CD4-positive, CD25-positive, alpha-beta regulatory T cell (primary cell): ENCODE measurements around the gene DCAF15. TPM values are rescaled to one million over a fixed set of nuclear protein-coding genes. Genes with fewer than 3 reads are reported as not detected.

Source experiments
- ATAC-seq, 2 donors: fragments of 150-1000 bp; cut with Tn5 transposase; one replicate each; pipeline ENCODE4 v1.10.0; 2021; ENCODE audit warnings: low read depth in 2 of 2, moderate number of reproducible peaks in 2 of 2, moderate library complexity in 1 of 2
- DNase-seq, 3 donors: peaks; one replicate each; pipeline versions ENCODE4 v3.0.0 to v3.0.0-alpha.2; 2012 to 2022; ENCODE audit warnings: mixed read lengths in 1 of 3
- H3K27ac ChIP-seq: one replicate; pipeline ENCODE4 v1.7.0; 2013; ENCODE audit warnings: mild to moderate bottlenecking, low read length; ENCODE audit not compliant: insufficient read depth, poor library complexity, severe bottlenecking
- H3K27me3 ChIP-seq: one replicate; pipeline ENCODE4 v1.7.0; 2013; ENCODE audit warnings: low read length; ENCODE audit not compliant: control insufficient read depth, insufficient read depth
- H3K36me3 ChIP-seq: one replicate; pipeline ENCODE4 v1.7.0; 2013; ENCODE audit warnings: mild to moderate bottlenecking, low read length, moderate library complexity; ENCODE audit not compliant: control insufficient read depth, insufficient read depth
- H3K4me1 ChIP-seq: 2 replicates; pipeline ENCODE4 v1.7.0; 2013; ENCODE audit warnings: mild to moderate bottlenecking, low read length; ENCODE audit not compliant: insufficient read depth, control insufficient read depth, poor library complexity, severe bottlenecking
- H3K4me3 ChIP-seq: one replicate; pipeline ENCODE4 v1.7.0; 2013; ENCODE audit warnings: low read depth, mild to moderate bottlenecking, low read length, moderate library complexity
- H3K9me3 ChIP-seq, 2 experiments: 1 replicate in 1 of 2; 2 replicates in 1 of 2; pipeline ENCODE4 v1.7.0; 2013; ENCODE audit warnings: low read length in 2 of 2, mild to moderate bottlenecking in 1 of 2, moderate library complexity in 1 of 2; ENCODE audit not compliant: control insufficient read depth in 2 of 2
- H3K27ac Mint-ChIP-seq, 3 donors: one replicate each; pipeline ENCODE4 v1.8.0; 2020 to 2022; ENCODE audit warnings: mild to moderate bottlenecking in 3 of 3, mixed read lengths in 3 of 3, moderate library complexity in 2 of 3
- H3K27me3 Mint-ChIP-seq: one replicate; pipeline ENCODE4 v1.8.0; 2022; ENCODE audit warnings: mild to moderate bottlenecking, mixed read lengths
- H3K36me3 Mint-ChIP-seq: one replicate; pipeline ENCODE4 v1.8.0; 2020; ENCODE audit warnings: mixed read lengths
- H3K4me1 Mint-ChIP-seq, 4 donors: one replicate each; pipeline ENCODE4 v1.8.0; 2020 to 2022; ENCODE audit warnings: mixed read lengths in 4 of 4, mild to moderate bottlenecking in 1 of 4
- H3K4me3 Mint-ChIP-seq, 4 donors: one replicate each; pipeline ENCODE4 v1.8.0; 2020 to 2022; ENCODE audit warnings: mild to moderate bottlenecking in 4 of 4, mixed read lengths in 4 of 4, moderate library complexity in 3 of 4
- H3K9me3 Mint-ChIP-seq, 7 donors: one replicate each; pipeline ENCODE4 v1.8.0; 2020 to 2022; ENCODE audit warnings: mixed read lengths in 7 of 7, mild to moderate bottlenecking in 3 of 7, moderate library complexity in 2 of 7
- polyA plus RNA-seq, 4 donors: library from polyadenylated mRNA; unstranded; fragments of 300-500 nt; fragmentation: Illumina TruSeq; gene quantifications; one replicate each; pipeline ENCODE4 v1.2.3, GENCODE V29; 2021
- total RNA-seq: library from RNA; stranded (reverse); gene quantifications from one replicate; pipeline ENCODE4 v1.2.3, GENCODE V29; 2022

DCAF15 gene
- total and polyA plus RNA-seq, 5 donors from 2014 or later, result 5.3 to 82.9 (median 6.2) TPM

DNA sequence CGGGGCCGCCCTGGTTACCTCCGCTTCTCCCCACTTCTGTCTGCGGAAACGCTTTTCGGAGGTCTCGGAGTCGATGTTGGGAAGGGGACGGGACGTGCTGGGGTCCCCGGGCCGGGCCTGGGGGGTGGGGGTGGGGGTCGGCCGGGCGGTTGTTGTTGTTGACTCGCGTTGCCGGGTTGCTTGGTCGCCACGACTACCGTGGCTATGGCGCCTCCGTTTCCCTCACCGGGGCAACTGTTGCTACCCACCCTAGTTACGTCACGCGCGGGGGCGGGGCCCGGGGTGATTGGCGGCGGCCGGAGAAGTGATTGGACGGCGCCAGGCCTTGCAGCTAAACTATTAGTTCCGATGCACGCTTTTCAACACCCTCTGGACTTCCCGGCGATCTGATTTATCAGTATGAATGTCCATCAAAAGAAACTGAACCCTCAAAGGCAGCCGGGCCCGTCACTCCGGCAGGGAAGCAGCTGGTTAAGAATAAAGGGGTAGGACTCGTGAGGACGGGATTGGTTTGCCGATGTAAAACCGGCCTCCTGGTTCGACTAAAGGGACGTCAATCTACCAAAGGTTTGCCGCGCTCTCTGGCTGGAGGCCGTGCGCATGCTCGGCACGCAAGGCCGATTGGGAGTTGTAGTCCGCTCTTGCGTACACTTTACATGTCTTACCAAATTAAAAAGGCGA is 53.9 kb downstream of the DCAF15 start, which contains the start of gene RFX1:
Gene RFX1 (minus strand): TSS at position 236 of the 681 bp plus-strand sequence. CDS start 12,477 bp downstream, outside the sequence.
- ATAC-seq (peak; percentile 79 to 80), DNase-seq (peak; percentile 100)
- Histone ChIP-seq H3K9me3 (no peaks in the 10 kb centered on the region), H3K36me3 (no peaks in the 10 kb centered on the region), H3K4me3 (peak within 1 kb of the TSS; percentile 81), H3K27me3 (no peaks in the 10 kb centered on the region), H3K27ac (peak within 1 kb of the TSS; percentile 100), H3K4me1 (peaks cover 50% of the 10 kb centered on the region)
- Mint-ChIP-seq H3K27me3 (peaks cover 11% of the 10 kb centered on the region), H3K4me3 (peak within 1 kb of the TSS; percentile 89 to 96 (median 92)), H3K36me3 (no peaks in the 10 kb centered on the region), H3K9me3 (no peaks in the 10 kb centered on the region), H3K4me1 (peaks cover 12 to 45% (median 29%) of the 10 kb centered on the region in 4 donors), H3K27ac (peak within 1 kb of the TSS; percentile 98 to 99 (median 99))

GRCh38 chr19:14006766-14007562 is 54.7 kb downstream of the DCAF15 start:
- Mint-ChIP-seq H3K27ac (peak overlapping the region; percentile 98 to 99 (median 99)), H3K27me3 (peaks cover 8% of the 10 kb centered on the region), H3K4me1 (peaks cover 12 to 38% (median 29%) of the 10 kb centered on the region in 4 donors), H3K9me3 (no peaks in the 10 kb centered on the region), H3K36me3 (no peaks in the 10 kb centered on the region), H3K4me3 (peak overlapping the region; percentile 89 to 96 (median 92))
- H3K27me3 ChIP-seq, result no peaks in the 10 kb centered on the region
- H3K4me1 ChIP-seq, result peaks cover 42% of the 10 kb centered on the region
- DNase-seq, result no peak
- H3K9me3 ChIP-seq, result no peaks in the 10 kb centered on the region
- peak overlapping the region; percentile 77 for H3K4me3 ChIP-seq
- peak overlapping the region; percentile 100 for H3K27ac ChIP-seq
- no peaks in the 10 kb centered on the region for H3K36me3 ChIP-seq
- peak; percentile 0 to 6 for ATAC-seq

Other genes with a start within 250 kb of the DCAF15 start
- 38.2 TPM for gene MRI1, start 188.0 kb upstream of the DCAF15 start, total RNA-seq
- gene MRI1, start 188.0 kb upstream of the DCAF15 start, polyA plus RNA-seq, result 1 to 10 TPM; 6.6 to 9.3 (median 8.5) TPM
- 61.2 TPM for gene C19orf53, start 178.1 kb upstream of the DCAF15 start, total RNA-seq
- gene C19orf53, start 178.1 kb upstream of the DCAF15 start, polyA plus RNA-seq, result 100 to 1,000 TPM; 205 to 244 (median 237) TPM
- 4.5 TPM for gene ZSWIM4, start 157.1 kb upstream of the DCAF15 start, total RNA-seq
- gene ZSWIM4, start 157.1 kb upstream of the DCAF15 start, polyA plus RNA-seq, result under 1 TPM; 0.46 to 0.82 (median 0.54) TPM
- gene NANOS3, start 75.4 kb upstream of the DCAF15 start, total RNA-seq, result not detected
- not detected for gene NANOS3, start 75.4 kb upstream of the DCAF15 start, polyA plus RNA-seq
- gene BRME1, start 46.4 kb upstream of the DCAF15 start, total RNA-seq, result 1.7 TPM
- under 1 TPM in 3 of 4 donors, not detected in 1; 0.24 to 0.63 (median 0.53) TPM for gene BRME1, start 46.4 kb upstream of the DCAF15 start, polyA plus RNA-seq
- 35.0 TPM for gene CC2D1A, start 46.3 kb upstream of the DCAF15 start, total RNA-seq
- 1 to 10 TPM; 3.7 to 4.9 (median 4.2) TPM for gene CC2D1A, start 46.3 kb upstream of the DCAF15 start, polyA plus RNA-seq
- gene PODNL1, start 14.1 kb upstream of the DCAF15 start, total RNA-seq, result not detected
- under 1 TPM in 1 of 4 donors, not detected in 3; 0.52 TPM for gene PODNL1, start 14.1 kb upstream of the DCAF15 start, polyA plus RNA-seq
- gene RFX1, start 53.8 kb downstream of the DCAF15 start, total RNA-seq, result 23.2 TPM
- 1 to 10 TPM in 2 of 4 donors, under 1 TPM in 2; 0.48 to 1.6 (median 0.83) TPM for gene RFX1, start 53.8 kb downstream of the DCAF15 start, polyA plus RNA-seq
- not detected for gene RLN3, start 75.6 kb downstream of the DCAF15 start, total RNA-seq
- gene RLN3, start 75.6 kb downstream of the DCAF15 start, polyA plus RNA-seq, result under 1 TPM in 1 of 4 donors, not detected in 3; 0.55 TPM
- gene IL27RA, start 79.3 kb downstream of the DCAF15 start, total RNA-seq, result 51.9 TPM
- 10 to 100 TPM; 71.2 to 78.4 (median 74.6) TPM for gene IL27RA, start 79.3 kb downstream of the DCAF15 start, polyA plus RNA-seq
- not detected for gene PALM3, start 109.6 kb downstream of the DCAF15 start, total RNA-seq
- not detected for gene PALM3, start 109.6 kb downstream of the DCAF15 start, polyA plus RNA-seq
- 0.91 TPM for gene MISP3, start 120.3 kb downstream of the DCAF15 start, total RNA-seq
- gene MISP3, start 120.3 kb downstream of the DCAF15 start, polyA plus RNA-seq, result under 1 TPM in 3 of 4 donors, not detected in 1; 0.22 to 0.64 (median 0.44) TPM
- gene C19orf67, start 133.3 kb downstream of the DCAF15 start, total RNA-seq, result not detected
- not detected for gene C19orf67, start 133.3 kb downstream of the DCAF15 start, polyA plus RNA-seq
- gene SAMD1, start 138.2 kb downstream of the DCAF15 start, total RNA-seq, result 24.1 TPM
- 1 to 10 TPM in 2 of 4 donors, under 1 TPM in 2; 0.80 to 1.4 (median 1.0) TPM for gene SAMD1, start 138.2 kb downstream of the DCAF15 start, polyA plus RNA-seq
- 40.2 TPM for gene PRKACA, start 165.3 kb downstream of the DCAF15 start, total RNA-seq
- 1 to 10 TPM in 2 of 4 donors, under 1 TPM in 2; 0.47 to 1.8 (median 1.00) TPM for gene PRKACA, start 165.3 kb downstream of the DCAF15 start, polyA plus RNA-seq
- gene ASF1B, start 184.1 kb downstream of the DCAF15 start, total RNA-seq, result 4.6 TPM
- 10 to 100 TPM in 1 of 4 donors, 1 to 10 TPM in 3; 6.2 to 10.1 (median 8.7) TPM for gene ASF1B, start 184.1 kb downstream of the DCAF15 start, polyA plus RNA-seq